ENCODE results near the gene MEIS2. TPM values are rescaled to one million over a fixed set of nuclear protein-coding genes. Genes with fewer than 3 reads are reported as not detected.

The MEIS2 gene
- total and polyA plus RNA-seq, 12 donors = 21.1 to 64.5 (median 48.5) TPM

- Histone ChIP-seq H3K27ac (no peak overlapping the region), H3K4me1 (no peaks in the 10 kb centered on the region), H3K36me3 (no peaks in the 10 kb centered on the region), H3K4me3 (no peak overlapping the region), H3K9me3 (peaks cover 0 to 11% (median 0%) of the 10 kb centered on the region in 11 donors), H3K27me3 (no peaks in the 10 kb centered on the region)
- intact Hi-C loops (cut with DNase I) = no loop called here
- DNase-seq (no peak), ATAC-seq (no peak)
- 94 to 98% methylated on average over 2 of the region's 2 CpGs for whole genome bisulfite sequencing, 2 donors
- TF ChIP-seq CTCF (IDR thresholded peaks at IDR 0.05) = no peak
Observed at GRCh38 chr15:36850864-36851263, 249.5 kb downstream of the MEIS2 start.

GRCh38 chr15:36845270-36845669 lies 255.1 kb downstream of the MEIS2 start:
- H3K9me3 ChIP-seq = peaks cover 0 to under 1% (median 0%) of the 10 kb centered on the region in 11 donors
- DNase-seq (no peak), ATAC-seq (no peak)
- H3K27me3 ChIP-seq = no peaks in the 10 kb centered on the region
- no peaks in the 10 kb centered on the region for H3K4me1 ChIP-seq
- intact Hi-C loops (cut with DNase I) = no loop called here
- H3K4me3 ChIP-seq = no peak overlapping the region
- no peak for TF ChIP-seq CTCF (IDR thresholded peaks at IDR 0.05)
- H3K27ac ChIP-seq = no peak overlapping the region
- H3K36me3 ChIP-seq = no peaks in the 10 kb centered on the region

GRCh38 chr15:36844534-36844998 lies 255.8 kb downstream of the MEIS2 start:
- Histone ChIP-seq H3K4me3 (no peak overlapping the region), H3K27me3 (no peaks in the 10 kb centered on the region), H3K9me3 (no peaks in the 10 kb centered on the region), H3K4me1 (no peaks in the 10 kb centered on the region), H3K36me3 (no peaks in the 10 kb centered on the region), H3K27ac (no peak overlapping the region)
- ATAC-seq (no peak), DNase-seq (no peak)
- intact Hi-C loops (cut with DNase I) = no loop called here
- TF ChIP-seq CTCF (IDR thresholded peaks at IDR 0.05) = no peak
- 23 to 44% methylated on average over 4 of the region's 4 CpGs for WGBS, 2 donors

GRCh38 chr15:36843822-36844221 lies 256.5 kb downstream of the MEIS2 start:
- Histone ChIP-seq H3K27ac (no peak overlapping the region), H3K36me3 (no peaks in the 10 kb centered on the region), H3K9me3 (no peaks in the 10 kb centered on the region), H3K4me1 (no peaks in the 10 kb centered on the region), H3K4me3 (no peak overlapping the region), H3K27me3 (no peaks in the 10 kb centered on the region)
- TF ChIP-seq CTCF (IDR thresholded peaks at IDR 0.05) = no peak
- ATAC-seq = no peak
- DNase-seq = no peak
- intact Hi-C loops (cut with DNase I) = no loop called here
- WGBS, 2 donors = 84 to 93% methylated on average over 3 of the region's 3 CpGs

All from heart right ventricle (tissue), 16 donors.